Measurements from ENCODE around the gene ABCD3. TPM values are rescaled to one million over a fixed set of nuclear protein-coding genes. Genes with fewer than 3 reads are reported as not detected.

ABCD3 gene
- total and polyA plus RNA-seq, 2 of the 4 experiments (the other 2 are of a cell fraction) = 13.6 to 32.6 TPM

DNA sequence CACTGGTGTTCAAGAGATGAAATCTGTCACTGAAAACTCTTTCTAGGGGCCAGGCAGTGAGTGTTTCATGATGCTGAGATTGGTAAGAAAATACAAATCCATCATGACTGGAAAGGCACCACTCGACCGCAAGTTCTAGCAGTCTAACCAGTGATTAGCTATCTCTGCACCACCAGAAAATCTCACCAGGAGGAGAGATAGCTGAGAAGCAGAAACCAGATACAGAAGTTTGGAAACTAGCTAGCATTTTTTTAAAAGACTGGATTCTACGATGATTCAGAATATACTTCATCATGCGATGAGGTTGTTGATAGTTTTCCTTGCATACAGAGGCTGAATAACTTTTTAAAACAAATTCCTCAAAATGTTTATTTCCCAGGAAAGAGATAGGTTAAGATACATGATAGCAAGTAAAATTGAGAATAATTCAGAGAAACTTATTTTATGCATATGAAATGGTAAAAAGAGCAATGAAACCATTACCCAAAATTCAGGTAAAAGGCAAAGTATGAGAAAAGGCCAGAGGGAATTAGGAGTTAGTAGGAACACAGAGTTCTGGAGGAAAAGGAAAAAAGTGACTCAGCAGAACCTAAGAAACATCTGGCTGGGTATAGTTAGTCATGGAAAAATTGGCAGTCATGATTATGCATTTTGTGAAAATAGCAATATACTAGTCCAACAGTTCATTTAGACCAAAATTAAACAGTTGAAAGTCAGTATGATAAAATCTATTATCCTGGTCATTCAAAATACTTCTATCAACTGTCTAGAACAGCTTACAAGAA lies 126.7 kb downstream of the ABCD3 start:
- POLR2A ChIA-PET (ENCODE audit: unreplicated experiment) = interaction anchor here (0.6 to 1.6 kb wide), 4 partner anchors 10 to 128 kb away, joined by 3 to 7 read pairs (median 3); no protein-coding TSS in a partner anchor
- Histone ChIP-seq H4K5ac (ENCODE audit: low read depth, low read length) (peak overlapping the region; percentile 23; the same call in 1 of the 2 replicates), H3K36me3 (ENCODE audit: control insufficient read depth, insufficient read depth, low read length) (peaks cover 7% of the 10 kb centered on the region), H4K91ac (ENCODE audit: insufficient read depth, low read depth, low read length) (peak overlapping the region; percentile 74), H3K4me3 (ENCODE audit: insufficient read depth, low read depth, low read length) (no peak overlapping the region), H3K56ac (ENCODE audit: extremely low read depth, insufficient read depth, low read length) (peak overlapping the region; percentile 83), H3K27ac (ENCODE audit: insufficient read depth, low read length) (peak overlapping the region; percentile 68), H2BK15ac (ENCODE audit: low read depth, low read length) (peak overlapping the region; percentile 33; the same call in 1 of the 3 replicates), H3K9ac (ENCODE audit: low read depth, low read length) (peak overlapping the region; percentile 40; the same call in 1 of the 2 replicates), H3K23ac (ENCODE audit: low read depth, low read length) (peak overlapping the region; percentile 55; the same call in 1 of the 2 replicates), H3K9me3 (ENCODE audit: control insufficient read depth, insufficient read depth, low read length) (no peaks in the 10 kb centered on the region), H4K8ac (ENCODE audit: low read depth in 2 of 2, low read length in 2 of 2) (peak overlapping the region; percentile 56 to 75), H3K4me1 (ENCODE audit: control insufficient read depth, insufficient read depth, low read length) (peaks cover 5% of the 10 kb centered on the region), H3K4me2 (ENCODE audit: low read depth, low read length) (peak overlapping the region; percentile 57; the same call in 1 of the 2 replicates), H3K27me3 (ENCODE audit: control insufficient read depth, insufficient read depth, low read length) (no peaks in the 10 kb centered on the region), H2AFZ (replicated peaks; ENCODE audit: low read length, poor library complexity) (no peak overlapping the region), H4K20me1 (ENCODE audit: insufficient read depth, low read length) (peaks cover 16% of the 10 kb centered on the region), H2AK9ac (replicated peaks; ENCODE audit: low read depth, low read length, poor library complexity) (no peak overlapping the region), H2AK5ac (ENCODE audit: low read depth, low read length) (peak overlapping the region; percentile 12; the same call in 1 of the 2 replicates), H2BK20ac (ENCODE audit: low read depth, low read length) (peak overlapping the region; percentile 72), H3K79me1 (ENCODE audit: low read depth in 1 of 2, low read length in 2 of 2) (peaks cover 0 to 26% of the 10 kb centered on the region in 2 experiments; a peak in 2 of 4 replicates), H3K9me1 (ENCODE audit: insufficient read depth, low read length) (peaks cover 2% of the 10 kb centered on the region; the same call in 1 of the 2 replicates), H2BK120ac (ENCODE audit: low read depth, low read length) (peak overlapping the region; percentile 70), H2BK5ac (ENCODE audit: low read depth, low read length, poor library complexity, severe bottlenecking) (peak overlapping the region; percentile 94), H3K14ac (replicated peaks; ENCODE audit: low read depth, low read length) (peak overlapping the region; percentile 40; the same call in 1 of the 2 replicates), H3K18ac (ENCODE audit: low read depth, low read length) (peak overlapping the region; percentile 92; the same call in 1 of the 2 replicates), H3K4ac (ENCODE audit: low read depth, low read length) (peak overlapping the region; percentile 48)
- CTCF ChIA-PET = no interaction called here
- TF ChIP-seq RAD21 (IDR thresholded peaks at IDR 0.05; ENCODE audit: low read length) (peak; percentile 58), FOS (IDR thresholded peaks at IDR 0.05; ENCODE audit: low read depth, low read length) (peak; percentile 20; the same call in 1 of the 2 replicates), MXI1 (IDR thresholded peaks at IDR 0.05; ENCODE audit: borderline replicate concordance, low read depth, low read length) (no peak), NFE2L2 (IDR thresholded peaks at IDR 0.05; ENCODE audit: low read depth, low read length) (peak; percentile 98), MAFK (IDR thresholded peaks at IDR 0.05; ENCODE audit: low read depth, low read length) (peak; percentile 93), SMC3 (IDR thresholded peaks at IDR 0.05; ENCODE audit: low read depth, low read length) (peak; percentile 46)
- TF ChIP-seq, protein P1, sequence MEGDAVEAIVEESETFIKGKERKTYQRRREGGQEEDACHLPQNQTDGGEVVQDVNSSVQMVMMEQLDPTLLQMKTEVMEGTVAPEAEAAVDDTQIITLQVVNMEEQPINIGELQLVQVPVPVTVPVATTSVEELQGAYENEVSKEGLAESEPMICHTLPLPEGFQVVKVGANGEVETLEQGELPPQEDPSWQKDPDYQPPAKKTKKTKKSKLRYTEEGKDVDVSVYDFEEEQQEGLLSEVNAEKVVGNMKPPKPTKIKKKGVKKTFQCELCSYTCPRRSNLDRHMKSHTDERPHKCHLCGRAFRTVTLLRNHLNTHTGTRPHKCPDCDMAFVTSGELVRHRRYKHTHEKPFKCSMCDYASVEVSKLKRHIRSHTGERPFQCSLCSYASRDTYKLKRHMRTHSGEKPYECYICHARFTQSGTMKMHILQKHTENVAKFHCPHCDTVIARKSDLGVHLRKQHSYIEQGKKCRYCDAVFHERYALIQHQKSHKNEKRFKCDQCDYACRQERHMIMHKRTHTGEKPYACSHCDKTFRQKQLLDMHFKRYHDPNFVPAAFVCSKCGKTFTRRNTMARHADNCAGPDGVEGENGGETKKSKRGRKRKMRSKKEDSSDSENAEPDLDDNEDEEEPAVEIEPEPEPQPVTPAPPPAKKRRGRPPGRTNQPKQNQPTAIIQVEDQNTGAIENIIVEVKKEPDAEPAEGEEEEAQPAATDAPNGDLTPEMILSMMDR (conservative IDR thresholded peaks at IDR 0.05; ENCODE audit: low read depth, low read length) = peak; percentile 41
- TF ChIP-seq, protein P2, sequence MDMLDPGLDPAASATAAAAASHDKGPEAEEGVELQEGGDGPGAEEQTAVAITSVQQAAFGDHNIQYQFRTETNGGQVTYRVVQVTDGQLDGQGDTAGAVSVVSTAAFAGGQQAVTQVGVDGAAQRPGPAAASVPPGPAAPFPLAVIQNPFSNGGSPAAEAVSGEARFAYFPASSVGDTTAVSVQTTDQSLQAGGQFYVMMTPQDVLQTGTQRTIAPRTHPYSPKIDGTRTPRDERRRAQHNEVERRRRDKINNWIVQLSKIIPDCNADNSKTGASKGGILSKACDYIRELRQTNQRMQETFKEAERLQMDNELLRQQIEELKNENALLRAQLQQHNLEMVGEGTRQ (IDR thresholded peaks at IDR 0.05; ENCODE audit: low read depth, low read length) = no peak
- ATAC-seq (ENCODE audit: low read depth) (peak; percentile 3; the same call in 1 of the 2 replicates), DNase-seq (peak; percentile 88)
- in situ Hi-C loops (cut with MboI; ENCODE audit: low sequenced_read_pairs) (loop anchor here (5.0 kb wide), 1 partner anchor 62 kb away; no protein-coding TSS in a partner anchor), dilution Hi-C loops (cut with HindIII; ENCODE audit: low sequenced_read_pairs, unreplicated experiment) (loop anchor here (25.0 kb wide), 1 partner anchor 242 kb away; no protein-coding TSS in a partner anchor), intact Hi-C loops (cut with micrococcal nuclease) (loop anchor here (1.0 to 5.0 kb wide), 7 partner anchors 35 to 256 kb away; no protein-coding TSS in a partner anchor)
- no CpG with 5 or more reads among the region's 4 CpGs for WGBS, 2 experiments (ENCODE audit: extremely low coverage in 2 of 2, insufficient read length in 1 of 2)
- BruUV-seq (replicated peaks) = no TSS peak
